Spinal cord (tissue), 10 donors: ENCODE data around the gene FAM107B. TPM values are rescaled to one million over a fixed set of nuclear protein-coding genes. Genes with fewer than 3 reads are reported as not detected.
"Not testable (repeated sequence)": the region's sequence is repeated elsewhere in the genome, so short reads cannot be mapped to it uniquely, and the experiment has no call there.

Source experiments
- DNase-seq, 6 donors: peaks; one replicate each; pipeline versions ENCODE4 v3.0.0 to v3.0.0-alpha.2; 2013 to 2015; ENCODE audit warnings: low spot score in 6 of 6, low read depth in 4 of 6
- H3K27ac ChIP-seq: one replicate; pipeline ENCODE4 v1.5.1; 2013; ENCODE audit warnings: low read depth, low read length, control low read depth
- H3K27me3 ChIP-seq: one replicate; pipeline ENCODE4 v1.6.1; 2013; ENCODE audit warnings: low read length; ENCODE audit not compliant: control insufficient read depth, insufficient read depth
- H3K36me3 ChIP-seq: one replicate; pipeline ENCODE4 v1.6.1; 2013; ENCODE audit warnings: low read length; ENCODE audit not compliant: control insufficient read depth, insufficient read depth
- H3K4me1 ChIP-seq: one replicate; pipeline ENCODE4 v1.6.1; 2013; ENCODE audit warnings: low read length; ENCODE audit not compliant: control insufficient read depth, insufficient read depth
- H3K4me3 ChIP-seq: one replicate; pipeline ENCODE4 v1.5.1; 2013; ENCODE audit warnings: low read depth, low read length, control low read depth
- H3K9me3 ChIP-seq: one replicate; pipeline ENCODE4 v1.6.1; 2013; ENCODE audit warnings: low read length; ENCODE audit not compliant: control insufficient read depth, insufficient read depth
- WGBS: methylation state at CpG from one replicate; pipeline ENCODE4 v1.1.5; 2013; ENCODE audit warnings: missing lambda C conversion rate; ENCODE audit not compliant: insufficient coverage; 5-methylcytosine and 5-hydroxymethylcytosine counted together
- polyA plus RNA-seq, 2 donors: library from polyadenylated mRNA; unstranded; fragments of 120-200 nt; gene quantifications; one replicate each; pipeline ENCODE4 v1.2.1, GENCODE V29; 2013; ENCODE audit not compliant: insufficient read length in 2 of 2
- total RNA-seq, 2 donors: library from RNA; depleted of rRNA in 1 of 2; stranded (reverse); fragments of 120-200 nt in 1 of 2; fragments of >200 nt in 1 of 2; gene quantifications; one replicate each; pipeline versions ENCODE4 v1.2.3 to v1.2.4, GENCODE V29; 2013 to 2014
- donor health status: healthy.

Gene FAM107B
- total and polyA plus RNA-seq, 4 donors: 36.4 to 56.9 (median 47.1) TPM

DNA sequence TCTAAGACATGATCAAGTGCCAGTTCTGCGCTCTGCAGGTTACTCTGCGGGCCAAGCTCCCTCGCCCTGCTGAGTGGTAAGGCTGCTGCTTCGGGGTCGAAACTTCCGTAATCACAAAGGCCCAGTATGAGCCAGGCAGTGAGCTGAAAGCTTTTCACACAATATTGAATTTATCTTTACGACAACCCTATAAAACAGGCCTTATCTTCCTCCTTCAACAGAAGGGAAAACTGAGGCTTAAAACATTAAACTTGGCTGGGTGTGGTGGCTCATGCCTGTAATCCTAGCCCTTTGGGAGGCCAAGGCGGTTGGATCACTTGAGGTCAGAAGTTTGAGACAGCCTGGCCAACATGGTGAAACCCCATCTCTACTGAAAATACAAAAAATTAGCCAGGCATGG, 83.3 kb downstream of the FAM107B start:
- Histone ChIP-seq H3K4me1 (no peaks in the 10 kb centered on the region), H3K27ac (no peak overlapping the region), H3K36me3 (no peaks in the 10 kb centered on the region), H3K27me3 (no peaks in the 10 kb centered on the region), H3K9me3 (no peaks in the 10 kb centered on the region), H3K4me3 (no peak overlapping the region)
- no peak for DNase-seq
- WGBS: 85% methylated on average over 5 of the region's 8 CpGs

DNA sequence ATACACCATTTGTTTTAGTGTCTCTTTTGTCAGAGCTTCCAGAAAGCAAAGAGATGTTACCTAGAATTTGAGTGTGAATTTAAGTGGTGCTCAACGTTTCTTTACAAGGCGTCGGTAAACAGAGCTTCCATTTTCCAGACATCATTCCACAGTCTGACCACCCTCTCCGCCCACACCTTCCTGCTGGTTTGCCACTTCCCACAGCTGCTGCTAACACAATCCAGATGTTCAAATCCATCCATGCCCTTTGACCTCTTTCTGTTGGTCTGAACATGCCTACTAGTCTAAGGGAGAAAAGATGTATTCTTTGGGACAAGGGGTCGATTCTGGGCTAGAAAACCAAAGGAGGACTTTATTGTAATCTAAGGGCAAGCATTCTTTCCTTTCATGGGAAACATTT, 86.1 kb downstream of the FAM107B start:
- no peak overlapping the region for H3K4me3 ChIP-seq
- no peak for DNase-seq
- H3K36me3 ChIP-seq: no peaks in the 10 kb centered on the region
- no peaks in the 10 kb centered on the region for H3K4me1 ChIP-seq
- no peaks in the 10 kb centered on the region for H3K27me3 ChIP-seq
- no CpG with 5 or more reads among the region's 5 CpGs for WGBS
- no peaks in the 10 kb centered on the region for H3K9me3 ChIP-seq
- H3K27ac ChIP-seq: no peak overlapping the region

DNA sequence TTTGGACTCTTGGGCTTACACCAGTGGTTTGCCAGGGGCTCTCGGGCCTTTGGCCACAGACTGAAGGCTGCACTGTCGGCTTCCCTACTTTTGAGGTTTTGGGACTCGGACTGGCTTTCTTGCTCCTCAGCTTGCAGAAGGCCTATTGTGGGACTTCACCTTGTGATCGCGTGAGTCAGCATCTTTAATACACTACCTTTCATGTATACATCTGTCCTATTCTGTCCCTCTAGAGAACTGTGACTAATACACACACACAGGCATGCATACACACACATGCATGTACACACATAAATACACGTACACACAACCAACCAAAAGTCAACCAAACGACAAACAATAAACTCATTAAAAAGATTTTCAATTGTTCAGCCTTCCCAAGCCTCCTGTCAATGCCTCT, 86.5 kb downstream of the FAM107B start:
- H3K27me3 ChIP-seq, H3K4me3 ChIP-seq, H3K9me3 ChIP-seq, H3K27ac ChIP-seq, DNase-seq, H3K4me1 ChIP-seq, H3K36me3 ChIP-seq: not testable (repeated sequence)
- 90% methylated on average over 6 of the region's 7 CpGs for WGBS

DNA sequence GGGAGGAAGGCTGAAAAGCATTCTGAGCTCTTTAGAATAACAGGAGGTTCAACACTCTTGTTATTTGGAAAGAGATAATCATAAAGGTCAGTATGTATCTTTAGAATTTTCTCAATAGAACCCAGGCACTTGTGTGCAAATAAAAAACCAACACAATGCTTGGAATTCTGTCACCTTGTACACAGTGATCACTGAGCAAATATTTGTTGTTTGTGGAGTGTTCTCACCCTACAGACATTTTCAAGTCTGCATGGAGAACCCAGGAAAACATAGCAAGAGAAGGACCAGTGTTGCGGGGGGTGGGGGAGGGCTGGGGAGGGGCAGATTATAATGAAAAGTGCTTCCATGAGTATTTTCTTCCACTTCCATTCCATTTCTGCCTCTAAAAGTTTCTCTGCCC, 87.4 kb downstream of the FAM107B start:
- H3K36me3 ChIP-seq: no peaks in the 10 kb centered on the region
- no peaks in the 10 kb centered on the region for H3K27me3 ChIP-seq
- H3K4me3 ChIP-seq: no peak overlapping the region
- H3K9me3 ChIP-seq: no peaks in the 10 kb centered on the region
- H3K4me1 ChIP-seq: no peaks in the 10 kb centered on the region
- WGBS: no CpG with 5 or more reads among the region's 1 CpG
- no peak for DNase-seq
- no peak overlapping the region for H3K27ac ChIP-seq

DNA sequence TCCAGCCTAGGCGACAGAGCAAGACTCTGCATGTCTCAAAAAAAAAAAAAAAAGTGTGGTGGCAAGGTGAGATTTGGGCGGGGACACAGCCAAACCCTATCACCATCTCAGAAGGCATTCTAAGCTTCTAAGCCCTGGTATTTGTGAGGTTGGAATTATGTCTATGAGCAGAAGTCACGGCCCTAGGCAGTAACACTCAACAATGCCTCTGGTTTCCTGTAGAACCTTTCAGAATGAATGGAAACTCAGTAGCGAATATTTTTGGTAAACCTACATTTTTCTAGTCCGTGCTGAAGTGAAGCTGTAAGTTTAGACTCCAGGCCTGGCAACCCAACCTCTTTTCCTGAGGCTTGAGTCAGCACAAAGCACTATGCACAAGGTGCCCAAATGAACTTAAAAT, 88.3 kb downstream of the FAM107B start:
- no peaks in the 10 kb centered on the region for H3K4me1 ChIP-seq
- no peaks in the 10 kb centered on the region for H3K36me3 ChIP-seq
- WGBS: 93% methylated on average over 2 of the region's 5 CpGs

DNA sequence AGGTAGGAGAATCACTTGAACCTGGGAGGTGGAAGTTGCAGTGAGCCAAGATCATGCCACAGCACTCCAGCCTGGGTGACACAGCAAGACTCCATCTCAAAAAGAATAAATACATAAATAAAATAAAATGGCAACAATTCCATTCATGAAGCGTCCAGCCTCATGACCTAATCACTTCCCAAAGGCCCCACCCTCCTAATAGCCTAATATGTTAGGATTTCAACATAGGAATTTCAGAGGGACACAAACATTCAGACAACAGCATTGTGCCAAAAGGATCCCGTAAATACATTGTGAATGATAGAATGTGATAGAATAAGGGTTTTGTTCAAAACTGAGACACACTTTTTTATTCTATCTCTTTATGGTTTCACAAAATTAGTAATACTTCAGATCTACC, 90.3 kb downstream of the FAM107B start:
- WGBS: no CpG with 5 or more reads among the region's 2 CpGs
- Histone ChIP-seq H3K9me3 (no peaks in the 10 kb centered on the region), H3K27ac (no peak overlapping the region), H3K4me3 (no peak overlapping the region), H3K27me3 (no peaks in the 10 kb centered on the region), H3K36me3 (no peaks in the 10 kb centered on the region), H3K4me1 (no peaks in the 10 kb centered on the region)
- DNase-seq: no peak

More for the DNA sequence above, 88.3 kb downstream of the FAM107B start:
- no peak overlapping the region for H3K4me3 ChIP-seq
- H3K27me3 ChIP-seq: no peaks in the 10 kb centered on the region
- H3K27ac ChIP-seq: no peak overlapping the region
- DNase-seq: no peak
- no peaks in the 10 kb centered on the region for H3K9me3 ChIP-seq

DNA sequence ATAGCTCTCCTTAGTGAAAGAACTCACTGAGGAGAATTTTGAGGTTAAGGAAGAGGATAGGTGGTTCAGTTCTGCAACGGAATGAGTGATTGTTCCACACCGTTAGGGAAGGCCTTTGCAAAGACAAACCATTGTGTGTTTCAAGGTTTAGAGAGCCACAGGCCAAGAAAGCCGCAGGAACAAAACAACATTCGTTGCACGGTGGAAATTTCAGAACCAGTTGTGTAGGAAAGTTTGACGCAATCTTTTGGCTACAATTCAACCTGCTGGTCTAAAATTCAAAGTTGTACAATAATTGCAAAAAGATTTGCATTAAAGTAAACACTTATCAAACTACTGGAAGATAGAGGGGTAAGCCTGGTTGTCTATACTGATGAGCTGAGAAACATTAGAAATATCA, 91.4 kb downstream of the FAM107B start:
- H3K27me3 ChIP-seq: no peaks in the 10 kb centered on the region
- no peaks in the 10 kb centered on the region for H3K4me1 ChIP-seq
- no peaks in the 10 kb centered on the region for H3K9me3 ChIP-seq
- H3K27ac ChIP-seq: no peak overlapping the region
- H3K36me3 ChIP-seq: no peaks in the 10 kb centered on the region
- 50% methylated on average over 3 of the region's 6 CpGs for WGBS
- no peak overlapping the region for H3K4me3 ChIP-seq
- peak in 1 of 6 donors; percentile 46 for DNase-seq

DNA sequence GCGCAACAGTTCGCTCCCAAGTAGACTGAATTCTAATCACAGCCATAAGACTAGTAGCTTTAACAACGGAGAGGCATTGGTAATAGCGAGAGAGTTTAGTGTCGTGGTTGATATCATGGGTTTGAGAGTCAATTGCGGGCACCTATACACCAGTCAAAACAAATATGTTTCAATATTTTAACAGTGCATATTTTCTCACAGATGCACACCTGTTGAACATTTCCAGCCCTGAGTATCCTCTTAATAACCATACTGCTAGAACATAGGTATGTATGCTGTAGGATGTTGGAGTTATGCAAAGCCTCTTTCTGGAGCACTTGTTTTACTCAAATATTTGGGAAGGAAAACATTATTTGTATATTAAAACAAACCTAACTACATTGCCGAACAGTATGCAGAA, 92.9 kb downstream of the FAM107B start:
- H3K4me1 ChIP-seq: no peaks in the 10 kb centered on the region
- no peak overlapping the region for H3K4me3 ChIP-seq
- no peaks in the 10 kb centered on the region for H3K9me3 ChIP-seq
- DNase-seq: no peak
- no peaks in the 10 kb centered on the region for H3K27me3 ChIP-seq
- no peaks in the 10 kb centered on the region for H3K36me3 ChIP-seq
- WGBS: 80% methylated on average over 1 of the region's 7 CpGs
- no peak overlapping the region for H3K27ac ChIP-seq

DNA sequence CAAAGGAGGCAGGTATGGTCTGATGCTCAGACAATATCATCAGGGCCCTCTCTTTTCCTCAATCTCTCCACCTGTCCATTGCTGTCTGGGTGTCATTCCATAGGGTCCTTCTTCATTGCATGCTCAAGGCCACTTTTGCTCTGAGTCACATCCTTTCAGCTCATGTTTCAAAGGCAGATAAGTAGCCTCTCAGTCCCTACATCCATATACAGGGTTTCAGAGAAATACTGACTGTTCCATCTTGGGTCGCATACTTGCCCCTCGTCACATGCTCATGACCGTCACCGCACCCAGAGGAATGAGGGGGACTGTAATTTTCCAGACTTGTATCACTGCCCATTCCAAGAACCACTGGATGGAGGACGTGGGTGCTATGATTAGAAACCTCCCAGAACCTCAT, 93.4 kb downstream of the FAM107B start:
- Histone ChIP-seq H3K27ac (no peak overlapping the region), H3K36me3 (no peaks in the 10 kb centered on the region), H3K4me1 (no peaks in the 10 kb centered on the region), H3K9me3 (no peaks in the 10 kb centered on the region), H3K27me3 (no peaks in the 10 kb centered on the region), H3K4me3 (no peak overlapping the region)
- no CpG with 5 or more reads among the region's 5 CpGs for WGBS
- DNase-seq: no peak

DNA sequence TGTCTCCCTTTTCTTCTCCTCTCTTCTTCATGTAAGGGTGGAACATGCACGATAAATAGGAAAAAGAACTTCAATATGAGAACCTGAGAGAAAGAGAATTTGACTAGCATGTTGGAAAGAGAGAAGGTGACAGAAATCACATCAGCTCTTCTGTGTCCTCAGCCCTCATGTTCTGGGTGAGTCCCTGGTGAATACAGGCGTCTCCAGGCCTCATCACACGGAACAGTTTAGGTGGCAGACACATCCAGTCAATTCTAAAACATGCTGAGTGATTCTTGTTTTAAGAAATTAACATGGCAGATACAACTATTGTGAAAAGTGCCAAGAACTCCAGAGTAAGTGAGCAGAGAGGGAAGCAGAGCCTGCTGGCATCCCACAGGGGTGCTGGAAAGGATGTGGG, 96.1 kb downstream of the FAM107B start:
- Histone ChIP-seq H3K27me3 (no peaks in the 10 kb centered on the region), H3K4me3 (no peak overlapping the region), H3K4me1 (no peaks in the 10 kb centered on the region), H3K9me3 (no peaks in the 10 kb centered on the region), H3K27ac (no peak overlapping the region), H3K36me3 (no peaks in the 10 kb centered on the region)
- no CpG with 5 or more reads among the region's 3 CpGs for WGBS
- no peak for DNase-seq
